ENCODE data around the gene TCF15.

GRCh38 chr20:642398-643174, 32.5 kb upstream of the TCF15 start:
- no peak for TF ChIP-seq CTCF (IDR thresholded peaks at IDR 0.05; ENCODE audit: low read depth, low read length, missing input control)
- no peak for TF ChIP-seq ATF3 (IDR thresholded peaks at IDR 0.05)
- TF ChIP-seq TAF1 (conservative IDR thresholded peaks at IDR 0.05) = no peak
- TF ChIP-seq NR2F2 (IDR thresholded peaks at IDR 0.05) = no peak
- no peak for TF ChIP-seq ZBTB33 (IDR thresholded peaks at IDR 0.05)
- TF ChIP-seq JUND (IDR thresholded peaks at IDR 0.05) = no peak
- TF ChIP-seq SP1 (IDR thresholded peaks at IDR 0.05) = no peak
- TF ChIP-seq EGR1 (IDR thresholded peaks at IDR 0.05; ENCODE audit: low read depth in 2 of 2) = no peak
- TF ChIP-seq MAX (IDR thresholded peaks at IDR 0.05) = no peak
